HG02943 (cell line): ENCODE measurements around the gene DNM3.

Experiments used
- ATAC-seq: cut with Tn5 transposase; IDR thresholded peaks from one replicate; pipeline ENCODE4 v1.9.1; 2021; ENCODE audit warnings: mild to moderate bottlenecking, low read depth, moderate library complexity; ENCODE audit not compliant: unreplicated experiment

DNM3 gene

GRCh38 chr1:171965777-171966176 lies 124.5 kb downstream of the DNM3 start:
- no peak for ATAC-seq

GRCh38 chr1:171966426-171967220 lies 125.3 kb downstream of the DNM3 start:
- ATAC-seq: no peak

- no peak for ATAC-seq
These were observed 127.9 kb downstream of the DNM3 start for GRCh38 chr1:171969226-171969625.

GRCh38 chr1:171969813-171970212 lies 128.5 kb downstream of the DNM3 start:
- no peak for ATAC-seq

GRCh38 chr1:171972846-171973245 lies 131.5 kb downstream of the DNM3 start:
- no peak for ATAC-seq

DNA sequence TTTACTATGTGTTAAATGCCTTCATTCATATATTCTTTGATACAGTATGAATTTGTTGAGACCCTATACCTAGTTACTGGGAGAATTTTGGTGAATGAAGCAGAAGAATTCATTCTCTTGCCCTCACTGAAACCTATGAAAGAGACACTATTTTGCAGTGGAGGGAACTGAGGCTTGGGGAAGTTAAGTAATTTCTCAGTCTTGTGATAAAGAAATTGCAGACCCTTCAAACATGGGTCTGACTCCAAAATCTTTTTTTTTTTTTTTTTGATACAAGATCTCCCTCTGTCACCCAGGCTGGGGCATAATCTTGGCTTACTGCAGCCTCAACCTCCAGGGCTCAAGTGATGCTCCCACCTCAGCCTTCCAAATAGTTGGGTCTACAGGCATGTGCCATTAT lies 132.1 kb downstream of the DNM3 start:
- ATAC-seq: no peak

- no peak for ATAC-seq
These were observed 140.0 kb downstream of the DNM3 start for GRCh38 chr1:171981303-171981702.

GRCh38 chr1:171983584-171983983 lies 142.3 kb downstream of the DNM3 start:
- ATAC-seq: no peak

DNA sequence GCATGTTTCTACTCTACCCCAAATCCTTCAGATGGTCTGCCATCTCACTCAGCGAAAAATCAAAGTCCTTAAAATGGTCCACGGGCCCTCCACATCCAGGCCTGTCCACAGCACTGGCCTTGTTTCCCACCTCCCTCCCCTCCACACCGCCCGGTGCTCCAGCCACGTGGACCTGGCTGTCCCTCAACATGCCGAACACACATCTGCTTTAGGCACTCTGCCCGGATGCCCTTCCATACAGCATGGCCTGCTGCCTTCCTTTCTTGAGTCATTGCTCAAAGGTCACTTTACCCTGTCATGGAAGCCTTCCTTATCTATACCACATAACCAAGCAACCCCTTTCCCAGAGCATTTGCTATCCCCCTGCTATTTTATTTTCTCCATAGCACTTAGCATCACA lies 143.0 kb downstream of the DNM3 start:
- no peak for ATAC-seq

GRCh38 chr1:171984850-171985485 lies 143.7 kb downstream of the DNM3 start:
- no peak for ATAC-seq

GRCh38 chr1:171985639-171986038 lies 144.3 kb downstream of the DNM3 start:
- no peak for ATAC-seq

DNA sequence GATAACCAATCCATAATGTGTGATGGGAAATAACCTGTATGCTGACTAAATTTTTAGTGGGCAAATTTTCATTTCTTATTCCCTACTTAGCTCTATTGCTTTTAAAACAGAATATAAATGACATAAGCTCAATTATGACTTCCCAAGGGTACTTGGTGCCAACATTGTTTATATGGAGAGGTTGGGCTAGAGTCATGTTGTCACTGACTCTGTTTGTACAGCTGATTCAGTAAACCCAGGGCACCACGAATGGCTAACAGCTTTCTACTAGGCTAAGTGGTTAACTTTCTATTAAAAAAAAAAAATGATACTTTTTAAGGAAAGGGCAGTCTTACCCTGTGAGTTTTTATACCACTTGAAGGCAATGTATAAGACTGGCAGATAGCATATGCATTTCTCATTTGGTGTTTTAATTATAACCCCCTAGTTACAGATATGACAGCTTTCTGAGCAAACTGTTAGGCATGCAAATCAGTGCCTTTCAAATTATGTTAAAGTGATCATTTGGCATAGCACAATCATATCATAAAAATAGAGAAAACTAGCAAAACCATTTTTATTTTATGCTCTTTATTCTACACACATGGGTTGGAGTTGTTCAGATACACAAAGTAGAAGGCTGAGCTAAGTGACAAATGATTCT lies 147.1 kb downstream of the DNM3 start:
- no peak for ATAC-seq

DNA sequence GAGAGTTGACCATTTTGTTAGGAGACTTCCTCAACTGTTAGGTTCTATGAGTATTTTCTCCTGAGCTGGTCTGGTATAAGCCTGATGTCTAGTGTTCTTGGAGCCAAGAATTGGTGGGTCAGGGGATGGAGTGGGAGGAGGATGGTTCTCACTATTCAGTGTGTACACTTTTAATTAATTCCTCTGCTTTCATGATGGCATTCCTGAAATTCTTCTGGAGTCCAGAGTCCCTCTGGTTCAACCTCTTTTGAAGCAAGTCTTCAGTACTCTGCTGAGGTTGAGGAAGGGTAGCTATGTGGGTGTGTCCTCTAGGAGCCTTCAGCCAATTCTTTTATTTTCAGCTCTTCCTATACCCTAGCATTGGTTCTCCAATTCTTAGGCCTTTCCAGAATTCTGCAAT lies 149.1 kb downstream of the DNM3 start:
- no peak for ATAC-seq

GRCh38 chr1:171994293-171994692 lies 153.0 kb downstream of the DNM3 start:
- ATAC-seq: no peak

DNA sequence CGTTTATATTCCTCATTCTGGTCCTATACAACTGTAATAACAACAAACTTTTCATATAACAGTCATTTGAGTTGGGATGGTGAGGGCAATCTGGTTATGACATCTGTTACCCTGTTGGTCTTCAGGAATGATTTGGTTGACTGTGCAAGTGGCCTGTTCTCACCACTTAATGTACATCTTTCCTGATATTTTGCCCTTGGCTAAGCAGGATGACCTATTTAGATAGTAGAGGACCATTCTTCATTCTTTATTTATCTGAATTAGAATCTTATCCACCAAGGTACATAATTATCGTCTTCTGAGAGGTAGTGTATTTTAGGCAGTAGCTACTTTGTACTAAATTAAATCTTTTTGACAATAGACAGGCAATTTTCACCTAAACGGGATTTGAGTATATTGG lies 154.3 kb downstream of the DNM3 start:
- ATAC-seq: no peak

DNA sequence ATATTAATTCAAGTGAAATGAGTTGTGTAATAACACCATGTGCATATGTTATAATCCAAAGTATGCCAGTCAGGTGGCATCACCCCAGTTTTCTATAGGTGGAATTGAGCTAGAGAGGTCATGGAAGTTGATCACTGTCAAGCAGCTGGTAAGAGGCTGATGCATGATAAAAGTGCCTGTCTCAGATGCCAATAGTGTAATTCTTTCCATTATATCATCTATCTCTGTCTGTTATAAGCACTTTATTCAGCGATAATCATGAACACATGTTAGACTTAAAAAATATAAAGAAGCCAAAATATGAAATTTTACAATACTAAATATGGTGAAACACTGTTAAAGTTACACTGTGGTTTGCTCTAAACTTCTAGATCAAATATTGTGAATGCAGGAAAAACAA lies 156.6 kb downstream of the DNM3 start:
- no peak for ATAC-seq

DNA sequence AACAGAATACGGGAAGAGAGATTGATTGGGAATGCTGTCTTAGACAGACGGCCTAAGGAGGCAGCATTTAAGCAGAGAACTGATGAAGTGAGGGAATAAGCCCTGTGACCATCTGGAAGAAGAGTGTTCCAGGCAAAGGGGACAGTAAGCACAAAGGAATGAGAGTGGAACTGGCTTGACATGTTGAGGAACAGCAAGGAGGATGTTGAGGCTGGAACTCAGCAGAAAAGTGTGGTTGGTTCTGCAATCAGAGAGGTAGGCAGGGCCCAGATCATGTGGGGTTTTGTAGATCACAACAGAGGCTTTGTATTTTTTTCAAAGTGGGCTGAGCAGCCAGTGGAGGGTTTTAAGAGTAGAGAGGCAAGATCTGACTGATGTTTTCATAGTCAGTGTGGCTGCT lies 157.4 kb downstream of the DNM3 start:
- ATAC-seq: no peak

- no peak for ATAC-seq
These were observed 158.5 kb downstream of the DNM3 start for GRCh38 chr1:171999756-172000155.

DNA sequence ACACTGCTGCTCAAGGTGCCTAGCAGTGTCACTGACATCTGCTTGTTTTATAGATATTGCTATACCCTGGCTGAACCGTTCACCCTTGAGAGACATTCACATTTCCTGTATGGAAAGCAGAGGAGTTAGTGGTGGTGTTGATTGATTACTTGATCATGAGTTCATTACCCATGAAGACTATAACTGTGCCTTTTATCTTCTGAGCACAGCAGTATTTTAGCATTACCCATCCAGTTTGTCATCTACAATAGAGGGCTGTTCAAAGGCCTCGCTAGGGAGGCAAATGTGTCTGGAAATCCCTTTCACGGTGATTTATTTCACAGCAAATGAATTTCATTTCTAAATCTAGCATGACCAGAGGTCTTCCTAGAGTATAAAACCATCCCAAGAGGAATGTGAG lies 160.0 kb downstream of the DNM3 start:
- ATAC-seq: no peak

DNA sequence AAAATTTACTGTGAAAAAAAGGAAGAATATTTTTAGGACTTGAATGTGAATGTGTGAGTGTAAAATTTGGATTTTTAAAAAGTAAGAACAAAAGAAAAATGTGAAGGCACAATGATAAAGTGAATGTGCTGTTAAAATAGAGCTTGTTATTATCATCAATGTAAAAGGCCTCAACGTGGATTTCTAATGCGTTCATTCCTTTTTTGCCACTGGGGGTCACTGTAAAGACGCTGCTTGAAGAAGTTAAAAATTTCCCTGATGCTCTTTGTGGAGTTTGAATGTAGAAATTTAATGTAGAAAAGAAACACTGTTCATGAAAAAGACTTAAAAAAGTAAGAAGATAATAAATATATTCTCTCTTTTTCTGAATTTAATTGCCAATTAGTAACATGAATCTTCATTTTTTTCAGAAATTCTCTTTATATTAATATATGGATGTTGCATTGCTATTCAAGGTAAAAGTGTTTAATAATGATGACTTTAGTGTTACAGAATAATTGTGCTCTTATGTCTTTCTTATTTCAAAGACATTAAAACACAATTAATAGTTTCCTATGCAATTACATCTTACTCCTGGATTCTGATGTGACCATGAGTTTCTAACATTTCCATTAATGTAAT lies 161.5 kb downstream of the DNM3 start:
- no peak for ATAC-seq

GRCh38 chr1:172003766-172004530 lies 162.7 kb downstream of the DNM3 start:
- no peak for ATAC-seq
